Measurements from ENCODE around the gene C9orf72.

- TF ChIP-seq CTCF (optimal IDR thresholded peaks at IDR 0.05 in 1 of 3, IDR thresholded peaks at IDR 0.05 in 1 of 3, conservative IDR thresholded peaks at IDR 0.05 in 1 of 3; ENCODE audit: extremely low read depth in 1 of 3, insufficient read depth in 2 of 3, low read length in 3 of 3) (no peak), EZH2 (IDR thresholded peaks at IDR 0.05; ENCODE audit: low read length) (no peak)
Measured at GRCh38 chr9:27569406-27569805, 3.9 kb downstream of the C9orf72 start.
